Endothelial cell of umbilical vein (primary cell): Measurements from ENCODE around the gene P2RX3. TPM values are rescaled to one million over a fixed set of nuclear protein-coding genes. Genes with fewer than 3 reads are reported as not detected.
"Not testable (repeated sequence)": the region's sequence is repeated elsewhere in the genome, so short reads cannot be mapped to it uniquely, and the experiment has no call there.

Source experiments
- BruUV-seq: library from RNA; stranded (reverse); fragments of 400-500 nt; replicated peaks from 2 replicates; lab custom pipeline; 2021; lab: Mats Ljungman, UMichigan
- CTCF ChIA-PET: fragments of 300-600, 350-600 bp; sonication (Branson Sonifier 250); formaldehyde crosslinking; loops from one replicate; lab custom pipeline; 2021; ENCODE audit warnings: antibody characterized with exemption, inconsistent platforms; lab: Charles Lee
- POLR2A ChIA-PET: fragments of 300-600, 350-600 bp; sonication (Branson Sonifier 250); formaldehyde crosslinking; loops from one replicate; lab custom pipeline; 2021; ENCODE audit warnings: antibody characterized with exemption, inconsistent platforms; lab: Charles Lee
- DNase-seq: peaks from one replicate; pipeline ENCODE4 v3.0.0-alpha.2; 2011; ENCODE audit warnings: low read depth, low spot score
- FAIRE-seq: peaks from 2 replicates; lab custom pipeline; 2011; peaks lifted over from hg19 to GRCh38; lab: Jason Lieb, UNC
- H2AFZ ChIP-seq: 2 replicates; pipeline ENCODE4 v1.6.0; 2012; ENCODE audit warnings: low read depth, low read length, control low read depth, inconsistent platforms
- H3K27ac ChIP-seq: 2 replicates; pipeline ENCODE4 v1.5.1; 2011; ENCODE audit warnings: low read depth, mild to moderate bottlenecking, control low read depth, low read length, moderate library complexity; ENCODE audit not compliant: insufficient read depth
- H3K27me3 ChIP-seq, 2 experiments: 2 replicates each; pipeline versions ENCODE4 v1.6.0 to v1.6.1; 2011; ENCODE audit warnings: low read length in 2 of 2, mixed read lengths in 1 of 2; ENCODE audit not compliant: control insufficient read depth in 2 of 2, insufficient read depth in 2 of 2
- H3K36me3 ChIP-seq, 2 experiments: 2 replicates in 1 of 2; 3 replicates in 1 of 2; pipeline ENCODE4 v1.5.1; 2011; ENCODE audit warnings: low read length in 2 of 2, mild to moderate bottlenecking in 1 of 2, moderate library complexity in 1 of 2; ENCODE audit not compliant: control insufficient read depth in 2 of 2, insufficient read depth in 2 of 2; ENCODE audit errors: extremely low read depth in 1 of 2
- H3K4me1 ChIP-seq: 3 replicates; pipeline ENCODE4 v1.5.1; 2011; ENCODE audit warnings: mild to moderate bottlenecking, low read length; ENCODE audit not compliant: control insufficient read depth, insufficient read depth; ENCODE audit errors: extremely low read depth
- H3K4me2 ChIP-seq: 2 replicates; pipeline ENCODE4 v1.6.1; 2011; ENCODE audit warnings: low read length, control low read depth, mixed read lengths; ENCODE audit not compliant: insufficient read depth
- H3K4me3 ChIP-seq, 3 experiments: fragments of 200-600 bp in 1 of 3; sonication (generic), shearing (Covaris generic) in 1 of 3; replicated peaks in 1 of 3; 2 replicates each; pipeline ENCODE4 v1.5.1; 2011 to 2016; ENCODE audit warnings: control low read depth in 3 of 3, low read length in 3 of 3, mild to moderate bottlenecking in 2 of 3, inconsistent platforms in 1 of 3, low read depth in 1 of 3, moderate library complexity in 1 of 3; ENCODE audit not compliant: insufficient read depth in 1 of 3
- H3K79me2 ChIP-seq: 2 replicates; pipeline ENCODE4 v1.6.0; 2012; ENCODE audit warnings: low read length, inconsistent platforms; ENCODE audit not compliant: control insufficient read depth, insufficient read depth
- H3K9ac ChIP-seq: replicated peaks from 2 replicates; pipeline ENCODE3; 2011; ENCODE audit warnings: low read length, control low read depth; ENCODE audit not compliant: insufficient read depth; ENCODE audit errors: extremely low read depth
- H3K9me1 ChIP-seq: replicated peaks from 3 replicates; pipeline ENCODE4 v1.6.0; 2011; ENCODE audit warnings: mild to moderate bottlenecking, low read length; ENCODE audit not compliant: control insufficient read depth, insufficient read depth; ENCODE audit errors: extremely low read depth
- H3K9me3 ChIP-seq: replicated peaks from 2 replicates; pipeline ENCODE4 v1.5.1; 2012; ENCODE audit warnings: low read length, inconsistent platforms; ENCODE audit not compliant: control insufficient read depth, insufficient read depth
- H4K20me1 ChIP-seq: replicated peaks from 2 replicates; pipeline ENCODE3; 2011; ENCODE audit warnings: mild to moderate bottlenecking, low read length; ENCODE audit not compliant: control insufficient read depth, insufficient read depth; ENCODE audit errors: extremely low read depth
- CTCF ChIP-seq, 2 donors: IDR thresholded peaks; 1 replicate in 1 of 2; 2 replicates in 1 of 2; pipeline ENCODE4 v1.5.1; 2011; ENCODE audit warnings: low read length in 2 of 2, mild to moderate bottlenecking in 2 of 2, moderate library complexity in 2 of 2, control low read depth in 1 of 2, inconsistent platforms in 1 of 2, low read depth in 1 of 2; ENCODE audit not compliant: insufficient read depth in 1 of 2; ENCODE audit errors: extremely low read depth in 1 of 2
- EZH2 ChIP-seq: IDR thresholded peaks from 2 replicates; pipeline ENCODE4 v1.6.1; 2012; ENCODE audit warnings: borderline replicate concordance, low read depth, mild to moderate bottlenecking, moderate library complexity, low read length, inconsistent platforms; ENCODE audit not compliant: severe bottlenecking
- FOS ChIP-seq: IDR thresholded peaks from 2 replicates; pipeline ENCODE4 v1.6.1; 2011; ENCODE audit warnings: mild to moderate bottlenecking, low read length, moderate library complexity, borderline replicate concordance; ENCODE audit not compliant: insufficient read depth
- GATA2 ChIP-seq: IDR thresholded peaks from 2 replicates; pipeline ENCODE4 v1.7.0; 2011; ENCODE audit warnings: low read depth, mild to moderate bottlenecking, moderate library complexity, mixed read lengths, low read length; ENCODE audit not compliant: insufficient read length, insufficient read depth
- JUN ChIP-seq: IDR thresholded peaks from 2 replicates; pipeline ENCODE4 v1.6.1; 2011; ENCODE audit warnings: borderline replicate concordance, low read depth; ENCODE audit not compliant: insufficient read length, insufficient read depth
- MAX ChIP-seq: IDR thresholded peaks from 2 replicates; pipeline ENCODE4 v1.6.1; 2011; ENCODE audit not compliant: insufficient read depth, insufficient read length
- MYC ChIP-seq: IDR thresholded peaks from one replicate; pipeline ENCODE4 v1.6.1; 2011; ENCODE audit warnings: mild to moderate bottlenecking, low read depth, low read length
- POLR2A ChIP-seq: IDR thresholded peaks from 2 replicates; pipeline ENCODE4 v1.6.1; 2012; ENCODE audit warnings: low read depth, mild to moderate bottlenecking, control low read depth, low read length
- POLR2AphosphoS5 ChIP-seq: IDR thresholded peaks from 2 replicates; pipeline ENCODE4 v1.6.1; 2012; ENCODE audit warnings: low read depth, mild to moderate bottlenecking, control low read depth, low read length, moderate library complexity; ENCODE audit not compliant: insufficient read depth
- dilution Hi-C: fragments of 300-500 bp; cut with MboI; formaldehyde crosslinking; loops from one replicate; pipeline ENCODE4 v1.15.0; 2019; ENCODE audit warnings: low sequenced_read_pairs; ENCODE audit not compliant: extremely low pct_ligation_motif_present
- intact Hi-C: fragments of 100-400 bp; cut with micrococcal nuclease; formaldehyde crosslinking; loops from one replicate; pipeline ENCODE4 v1.10.0; 2022
- polyA plus RNA-seq, 4 experiments: library from polyadenylated mRNA; depleted of rRNA in 3 of 4; stranded (reverse) in 3 of 4; unstranded in 1 of 4; fragments of >200 nt; gene quantifications; 2 replicates each; pipeline versions ENCODE4 v1.2.1 to v1.2.3, GENCODE V29; 2011 to 2012; ENCODE audit warnings: missing spikeins in 1 of 4
- total RNA-seq: library from RNA; stranded (reverse); gene quantifications from 2 replicates; pipeline ENCODE4 v1.2.3, GENCODE V29; 2021

The P2RX3 gene
- total and polyA plus RNA-seq, 2 donors (not counting 3 experiments of a cell fraction or from before 2014, with no cell fraction given), result not detected

- FAIRE-seq, result no peak
These were observed 64.2 kb downstream of the P2RX3 start for GRCh38 chr11:57402188-57403002.

GRCh38 chr11:57403003-57403801 is 65.0 kb downstream of the P2RX3 start:
- H3K9me1 ChIP-seq, intact Hi-C loops, H3K27ac ChIP-seq, H3K9ac ChIP-seq, H2AFZ ChIP-seq, H3K9me3 ChIP-seq, FAIRE-seq, BruUV-seq, H3K4me2 ChIP-seq, DNase-seq, H3K79me2 ChIP-seq, dilution Hi-C loops, POLR2A ChIA-PET, H4K20me1 ChIP-seq, H3K27me3 ChIP-seq, H3K36me3 ChIP-seq, H3K4me3 ChIP-seq: not testable (repeated sequence)
- CTCF ChIA-PET, result interaction anchor here (1.0 to 1.2 kb wide), 2 partner anchors 13 to 54 kb away, joined by 3 to 6 read pairs; no protein-coding TSS in a partner anchor
- peaks cover 33% of the 10 kb centered on the region for H3K4me1 ChIP-seq

More at GRCh38 chr11:57402188-57403002, 64.2 kb downstream of the P2RX3 start:
- no peak overlapping the region for H2AFZ ChIP-seq
- no peak overlapping the region for H3K27ac ChIP-seq
- H3K79me2 ChIP-seq, result no peaks in the 10 kb centered on the region
- no peaks in the 10 kb centered on the region for H3K9me3 ChIP-seq
- peaks cover 31% of the 10 kb centered on the region for H3K4me1 ChIP-seq
- DNase-seq, result no peak
- H4K20me1 ChIP-seq, result no peaks in the 10 kb centered on the region
- ChIA-PET CTCF (interaction anchor here (1.0 to 1.2 kb wide), 2 partner anchors 14 to 55 kb away, joined by 3 to 6 read pairs; no protein-coding TSS in a partner anchor), POLR2A (no interaction called here)
- dilution Hi-C loops, result no loop called here
- H3K9me1 ChIP-seq, result no peaks in the 10 kb centered on the region
- intact Hi-C loops, result no loop called here
- peaks cover 0 to 8% of the 10 kb centered on the region in 2 experiments for H3K27me3 ChIP-seq
- BruUV-seq, result no TSS peak
- peaks cover 0 to under 1% of the 10 kb centered on the region in 2 experiments for H3K36me3 ChIP-seq
- no peak overlapping the region for H3K4me2 ChIP-seq
- H3K9ac ChIP-seq, result no peak overlapping the region
- no peak overlapping the region for H3K4me3 ChIP-seq
- TF ChIP-seq EZH2 (no peak), JUN (no peak), GATA2 (no peak), CTCF (IDR thresholded peaks at IDR 0.05; ENCODE audit: extremely low read depth in 1 of 2, insufficient read depth in 1 of 2, low read depth in 1 of 2, low read length in 2 of 2) (no peak), FOS (no peak), POLR2AphosphoS5 (no peak), MYC (no peak), POLR2A (no peak), MAX (no peak)
